Gastrocnemius medialis (tissue), 4 donors: ENCODE results near the gene MAD1L1.

Experiments
- POLR2A ChIP-seq, 2 donors: fragments of 450-650 bp; IDR thresholded peaks; one replicate each; pipeline ENCODE4 v1.6.1; 2017; ENCODE audit warnings: antibody characterized with exemption in 2 of 2, mild to moderate bottlenecking in 2 of 2, moderate library complexity in 2 of 2
- TF ChIP-seq, protein P1 (sequence below), 5 experiments: fragments of 450-650 bp in 3 of 5; fragments of 200-600 bp in 2 of 5; sonication (generic) in 2 of 5; IDR thresholded peaks in 4 of 5; conservative IDR thresholded peaks in 1 of 5; 1 replicate in 4 of 5; 2 replicates in 1 of 5; pipeline ENCODE4 v1.5.1; 2016 to 2019; ENCODE audit warnings: antibody characterized with exemption in 5 of 5, mild to moderate bottlenecking in 3 of 5, moderate library complexity in 3 of 5

DNA sequence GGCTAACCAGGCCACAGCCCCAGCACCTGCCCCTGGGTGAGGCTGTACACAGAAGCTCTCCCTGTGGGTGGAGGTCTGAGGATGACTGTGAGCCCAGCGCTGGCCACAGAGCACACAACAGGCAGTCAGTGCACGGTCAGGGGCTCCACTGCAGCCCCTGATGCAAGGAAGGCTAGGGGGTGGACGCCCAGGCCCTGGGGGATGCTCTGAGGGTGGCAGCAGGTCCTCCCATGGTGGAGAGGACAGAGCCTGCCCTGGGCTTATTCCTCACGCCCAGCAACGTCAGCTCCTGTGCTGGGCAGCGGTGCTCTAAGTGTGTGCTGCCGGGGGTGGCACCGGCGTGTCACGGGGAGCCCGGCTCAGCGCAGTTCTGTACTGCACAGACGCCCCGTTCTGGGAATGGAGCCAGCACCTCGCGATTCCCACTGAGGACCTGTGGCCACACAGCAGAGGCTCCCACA lies 223.2 kb downstream of the MAD1L1 start:
- TF ChIP-seq, protein P1, sequence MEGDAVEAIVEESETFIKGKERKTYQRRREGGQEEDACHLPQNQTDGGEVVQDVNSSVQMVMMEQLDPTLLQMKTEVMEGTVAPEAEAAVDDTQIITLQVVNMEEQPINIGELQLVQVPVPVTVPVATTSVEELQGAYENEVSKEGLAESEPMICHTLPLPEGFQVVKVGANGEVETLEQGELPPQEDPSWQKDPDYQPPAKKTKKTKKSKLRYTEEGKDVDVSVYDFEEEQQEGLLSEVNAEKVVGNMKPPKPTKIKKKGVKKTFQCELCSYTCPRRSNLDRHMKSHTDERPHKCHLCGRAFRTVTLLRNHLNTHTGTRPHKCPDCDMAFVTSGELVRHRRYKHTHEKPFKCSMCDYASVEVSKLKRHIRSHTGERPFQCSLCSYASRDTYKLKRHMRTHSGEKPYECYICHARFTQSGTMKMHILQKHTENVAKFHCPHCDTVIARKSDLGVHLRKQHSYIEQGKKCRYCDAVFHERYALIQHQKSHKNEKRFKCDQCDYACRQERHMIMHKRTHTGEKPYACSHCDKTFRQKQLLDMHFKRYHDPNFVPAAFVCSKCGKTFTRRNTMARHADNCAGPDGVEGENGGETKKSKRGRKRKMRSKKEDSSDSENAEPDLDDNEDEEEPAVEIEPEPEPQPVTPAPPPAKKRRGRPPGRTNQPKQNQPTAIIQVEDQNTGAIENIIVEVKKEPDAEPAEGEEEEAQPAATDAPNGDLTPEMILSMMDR (IDR thresholded peaks at IDR 0.05 in 4 of 5, conservative IDR thresholded peaks at IDR 0.05 in 1 of 5): no peak
- TF ChIP-seq POLR2A (IDR thresholded peaks at IDR 0.05): no peak
